ENCODE results near the gene KLHL20.

- TF ChIP-seq EZH2 (IDR thresholded peaks at IDR 0.05; ENCODE audit: insufficient read depth, poor library complexity, severe bottlenecking) = no peak
- no peak for TF ChIP-seq EZH2phosphoT487 (IDR thresholded peaks at IDR 0.05; ENCODE audit: insufficient read depth, low read depth)
These were observed 109.1 kb downstream of the KLHL20 start for GRCh38 chr1:173823781-173824314.

All from GM23248 (cell line).